HG02852 (cell line): ENCODE data around the gene ROBO1.

ENCODE experiments used
- ATAC-seq: cut with Tn5 transposase; IDR thresholded peaks from one replicate; pipeline ENCODE4 v1.9.1; 2021; ENCODE audit warnings: mild to moderate bottlenecking, moderate library complexity; ENCODE audit not compliant: unreplicated experiment

The ROBO1 gene

GRCh38 chr3:79097964-79098660, 669.7 kb downstream of the ROBO1 start:
- no peak for ATAC-seq

- ATAC-seq, result no peak
These were observed 673.1 kb downstream of the ROBO1 start for GRCh38 chr3:79094654-79095053.

DNA sequence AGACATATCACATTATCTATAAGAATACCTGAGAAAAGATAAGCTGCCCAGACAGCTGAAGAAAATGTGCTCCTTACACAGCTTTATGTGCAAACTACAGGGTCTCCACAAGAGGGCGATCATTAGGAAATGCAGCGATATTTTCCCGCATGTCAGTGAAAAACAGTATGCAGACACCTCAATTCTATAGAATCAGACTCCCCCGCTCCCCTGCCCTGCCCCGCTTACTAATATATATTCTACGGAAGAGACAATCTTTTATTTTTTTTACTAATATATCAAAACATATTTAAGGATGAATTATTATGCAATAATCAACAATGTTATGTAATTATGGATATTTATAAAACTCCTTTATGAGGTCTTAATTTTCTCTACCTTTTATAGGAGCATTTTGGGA, 681.3 kb downstream of the ROBO1 start:
- peak; percentile 95 for ATAC-seq

GRCh38 chr3:79085171-79085570, 682.6 kb downstream of the ROBO1 start:
- ATAC-seq, result no peak

- no peak for ATAC-seq
These were observed 686.5 kb downstream of the ROBO1 start for GRCh38 chr3:79081335-79081734.

GRCh38 chr3:79074558-79074957, 693.2 kb downstream of the ROBO1 start:
- ATAC-seq, result no peak

- ATAC-seq, result no peak
These were observed 700.1 kb downstream of the ROBO1 start for GRCh38 chr3:79067734-79068133.

DNA sequence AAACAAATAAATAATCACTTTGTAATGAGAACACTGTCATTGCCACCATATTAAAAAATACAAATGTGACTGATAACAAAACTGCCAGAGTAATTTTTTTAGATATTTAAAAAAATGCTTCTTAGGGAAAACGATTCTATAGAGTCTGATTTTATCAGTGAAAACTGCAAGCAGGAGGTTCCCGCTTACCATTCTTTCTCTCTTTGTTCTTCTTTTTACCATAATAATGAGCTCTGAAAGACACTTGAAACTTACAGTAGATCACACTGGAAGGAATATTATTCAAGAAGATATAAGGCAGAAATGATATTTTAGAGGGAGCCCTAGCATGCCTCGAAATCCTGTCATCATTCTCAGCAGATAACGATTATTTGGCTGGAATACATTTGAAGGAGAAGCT, 701.3 kb downstream of the ROBO1 start:
- no peak for ATAC-seq

DNA sequence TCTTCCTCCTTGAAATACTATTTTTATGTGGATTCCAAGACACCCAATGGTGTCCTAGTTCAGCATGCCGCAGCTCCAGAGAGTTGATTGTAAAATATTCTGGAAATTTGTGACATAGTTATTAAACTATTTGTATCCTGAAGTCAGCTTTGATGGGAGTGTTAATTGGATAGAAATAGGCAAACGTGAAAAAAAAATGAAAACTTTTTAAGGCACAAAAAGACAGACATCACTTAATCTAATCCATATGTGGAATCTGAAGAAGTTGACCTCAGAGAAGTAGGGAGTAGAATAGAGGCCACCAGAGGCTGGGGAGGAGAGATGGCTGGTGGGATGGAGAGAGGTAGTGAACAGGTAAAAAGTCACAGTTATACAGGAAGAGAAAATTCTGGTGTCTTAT, 704.2 kb downstream of the ROBO1 start:
- no peak for ATAC-seq

GRCh38 chr3:79057756-79058155, 710.0 kb downstream of the ROBO1 start:
- ATAC-seq, result no peak

DNA sequence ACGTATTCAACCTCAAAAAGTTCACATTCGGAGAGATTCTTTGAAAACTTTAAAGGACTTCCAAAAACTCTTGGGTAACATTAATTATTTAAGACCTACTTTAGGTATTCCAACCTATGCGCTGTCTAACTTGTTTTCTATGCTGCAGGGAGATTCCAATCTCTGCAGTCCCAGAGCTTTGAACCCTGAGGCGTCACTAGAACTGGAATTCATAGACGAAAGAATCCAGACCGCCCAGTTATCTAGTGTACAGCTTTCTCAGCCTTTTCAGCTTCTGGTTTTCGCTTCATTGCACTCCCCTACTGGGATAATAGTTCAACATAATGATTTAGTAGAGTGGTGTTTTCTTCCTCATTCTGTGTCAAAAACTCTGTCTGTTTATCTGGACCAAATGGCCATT, 711.3 kb downstream of the ROBO1 start:
- no peak for ATAC-seq

GRCh38 chr3:79052054-79052681, 715.6 kb downstream of the ROBO1 start:
- no peak for ATAC-seq

GRCh38 chr3:79047581-79047980, 720.2 kb downstream of the ROBO1 start:
- ATAC-seq, result no peak

GRCh38 chr3:79041621-79042020, 726.2 kb downstream of the ROBO1 start:
- no peak for ATAC-seq

GRCh38 chr3:79040701-79041100, 727.1 kb downstream of the ROBO1 start:
- no peak for ATAC-seq

DNA sequence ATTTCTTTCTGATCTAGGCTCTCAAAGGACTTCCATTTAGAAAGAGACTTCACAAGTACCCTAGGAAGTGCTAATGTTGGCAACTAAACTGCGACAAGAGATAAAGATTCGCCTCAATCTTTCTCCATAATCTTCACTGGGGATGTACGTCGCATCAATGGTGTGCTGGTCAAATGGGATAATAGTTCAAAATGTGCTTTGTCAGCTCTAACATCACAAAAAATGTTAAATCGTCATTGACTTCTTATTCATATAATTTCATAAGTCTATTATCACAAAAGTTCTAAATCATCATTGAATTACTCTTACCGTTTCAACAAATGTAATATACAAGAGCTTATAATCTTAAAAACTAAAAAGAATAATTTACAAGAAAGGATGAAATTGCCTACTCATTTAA, 727.7 kb downstream of the ROBO1 start:
- no peak for ATAC-seq

DNA sequence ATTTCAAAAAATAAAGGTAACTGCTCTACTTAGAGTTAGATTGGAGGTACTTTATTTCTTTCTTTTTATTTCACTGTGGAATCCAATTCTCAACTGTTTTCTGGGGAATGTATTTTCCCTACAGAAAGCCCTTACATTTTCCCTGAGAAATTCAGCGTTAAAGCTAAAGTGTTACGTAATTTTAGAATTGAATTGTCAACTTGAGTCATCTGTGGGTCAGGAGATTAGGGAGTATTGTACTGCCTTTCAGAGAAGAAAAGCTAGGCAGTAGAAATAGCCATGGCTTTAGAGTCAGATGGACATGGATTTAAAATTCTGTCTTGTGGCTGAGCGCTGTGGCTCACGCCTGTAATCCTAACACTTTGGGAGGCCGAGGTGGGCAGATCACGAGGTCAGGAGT, 728.6 kb downstream of the ROBO1 start:
- no peak for ATAC-seq

- no peak for ATAC-seq
These were observed 729.2 kb downstream of the ROBO1 start for GRCh38 chr3:79038636-79039035.

GRCh38 chr3:79038057-79038456, 729.7 kb downstream of the ROBO1 start:
- ATAC-seq, result no peak

- ATAC-seq, result peak; percentile 88
These were observed 735.0 kb downstream of the ROBO1 start for GRCh38 chr3:79032686-79033318.

DNA sequence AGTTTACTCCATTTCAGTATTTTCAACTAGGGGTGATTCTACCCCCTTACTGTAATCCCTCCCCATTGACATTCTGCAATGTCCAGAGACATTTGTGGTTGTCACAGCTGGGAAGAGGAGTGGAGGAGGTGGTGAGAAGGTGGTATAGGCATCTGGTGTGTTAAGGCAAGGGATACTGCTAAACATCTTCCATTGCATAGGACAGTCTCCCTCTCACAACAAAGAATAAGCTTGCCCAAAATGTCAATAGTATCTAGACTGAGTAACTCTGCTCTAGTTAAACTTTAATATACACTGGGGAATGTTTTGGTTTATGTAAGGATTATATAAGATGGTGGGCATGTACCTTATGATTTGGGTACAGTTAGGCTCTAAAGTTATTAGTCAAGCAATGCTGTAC, 737.6 kb downstream of the ROBO1 start:
- ATAC-seq, result no peak

DNA sequence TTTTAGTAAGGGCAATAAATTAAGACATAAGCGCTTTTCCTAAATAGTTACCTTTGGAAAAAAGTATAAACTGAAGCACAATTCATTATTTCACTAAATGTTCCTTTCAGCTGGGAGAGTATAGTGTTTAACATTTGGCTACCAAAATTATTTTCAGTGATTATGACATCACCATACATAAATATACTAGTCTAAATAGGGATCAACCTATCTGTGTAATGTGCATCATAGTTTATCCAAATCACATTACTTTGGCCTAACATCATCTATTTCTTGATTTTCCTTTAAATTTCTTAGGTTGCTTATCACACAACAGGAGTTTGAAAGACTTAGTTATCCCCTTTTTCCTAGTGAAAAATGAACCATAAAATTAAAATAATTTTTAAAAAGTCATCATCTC, 738.9 kb downstream of the ROBO1 start:
- ATAC-seq, result no peak
